ENCODE measurements around the gene STAG1.
"Not testable (repeated sequence)": the region's sequence is repeated elsewhere in the genome, so short reads cannot be mapped to it uniquely, and the experiment has no call there.

Gene STAG1

GRCh38 chr3:136546720-136547119 is 205.5 kb downstream of the STAG1 start:
- no peak for TF ChIP-seq PAX5 (IDR thresholded peaks at IDR 0.05; ENCODE audit: insufficient read depth, low read length, severe bottlenecking)
- TF ChIP-seq POLR2A (IDR thresholded peaks at IDR 0.05; ENCODE audit: low read depth, low read length), result no peak
- TF ChIP-seq POU2F2 (IDR thresholded peaks at IDR 0.05; ENCODE audit: low read depth, low read length), result no peak
- DNase-seq (ENCODE audit: insufficient read length, low spot score) (no peak), FAIRE-seq (no peak)

- DNase-seq (ENCODE audit: insufficient read length, low spot score) (no peak), FAIRE-seq (no peak)
These were observed 206.4 kb downstream of the STAG1 start for GRCh38 chr3:136545664-136546268.

GRCh38 chr3:136544532-136544931 is 207.6 kb downstream of the STAG1 start:
- DNase-seq (ENCODE audit: insufficient read length, low spot score) (no peak), FAIRE-seq (no peak)
- TF ChIP-seq POLR2AphosphoS5 (IDR thresholded peaks at IDR 0.05; ENCODE audit: low read depth, low read length), result no peak
- TF ChIP-seq TAF1 (IDR thresholded peaks at IDR 0.05; ENCODE audit: low read depth, low read length), result no peak
- TF ChIP-seq POU2F2 (IDR thresholded peaks at IDR 0.05; ENCODE audit: low read depth, low read length), result no peak
- no peak for TF ChIP-seq POLR2A (IDR thresholded peaks at IDR 0.05; ENCODE audit: low read depth, low read length)
- no peak for TF ChIP-seq SPI1 (IDR thresholded peaks at IDR 0.05; ENCODE audit: low read depth, low read length)
- no peak for TF ChIP-seq PAX5 (IDR thresholded peaks at IDR 0.05; ENCODE audit: insufficient read depth, low read length, severe bottlenecking)

More at GRCh38 chr3:136545664-136546268, 206.4 kb downstream of the STAG1 start:
- TF ChIP-seq PAX5 (IDR thresholded peaks at IDR 0.05; ENCODE audit: insufficient read depth, low read length, severe bottlenecking) (no peak), TAF1 (IDR thresholded peaks at IDR 0.05; ENCODE audit: low read depth, low read length) (no peak), SPI1 (IDR thresholded peaks at IDR 0.05; ENCODE audit: low read depth, low read length) (no peak), POU2F2 (IDR thresholded peaks at IDR 0.05; ENCODE audit: low read depth, low read length) (no peak), POLR2AphosphoS5 (IDR thresholded peaks at IDR 0.05; ENCODE audit: low read depth, low read length) (no peak), POLR2A (IDR thresholded peaks at IDR 0.05; ENCODE audit: low read depth, low read length) (no peak)

GRCh38 chr3:136543385-136543784 is 208.8 kb downstream of the STAG1 start:
- FAIRE-seq, result no peak

GRCh38 chr3:136535906-136536305 is 216.3 kb downstream of the STAG1 start:
- FAIRE-seq, result no peak
- no peak for DNase-seq (ENCODE audit: insufficient read length, low spot score)
- TF ChIP-seq SPI1 (IDR thresholded peaks at IDR 0.05; ENCODE audit: low read depth, low read length) (no peak), TAF1 (IDR thresholded peaks at IDR 0.05; ENCODE audit: low read depth, low read length) (no peak), POLR2A (IDR thresholded peaks at IDR 0.05; ENCODE audit: low read depth, low read length) (no peak), PAX5 (IDR thresholded peaks at IDR 0.05; ENCODE audit: insufficient read depth, low read length, severe bottlenecking) (no peak), POU2F2 (IDR thresholded peaks at IDR 0.05; ENCODE audit: low read depth, low read length) (no peak), POLR2AphosphoS5 (IDR thresholded peaks at IDR 0.05; ENCODE audit: low read depth, low read length) (no peak)

More at GRCh38 chr3:136543385-136543784, 208.8 kb downstream of the STAG1 start:
- no peak for DNase-seq (ENCODE audit: insufficient read length, low spot score)
- TF ChIP-seq POLR2A (IDR thresholded peaks at IDR 0.05; ENCODE audit: low read depth, low read length) (no peak), PAX5 (IDR thresholded peaks at IDR 0.05; ENCODE audit: insufficient read depth, low read length, severe bottlenecking) (no peak), POLR2AphosphoS5 (IDR thresholded peaks at IDR 0.05; ENCODE audit: low read depth, low read length) (no peak), POU2F2 (IDR thresholded peaks at IDR 0.05; ENCODE audit: low read depth, low read length) (no peak)

- TF ChIP-seq POLR2AphosphoS5 (IDR thresholded peaks at IDR 0.05; ENCODE audit: low read depth, low read length) (no peak), SPI1 (IDR thresholded peaks at IDR 0.05; ENCODE audit: low read depth, low read length) (peak; percentile 54)
- no peak for FAIRE-seq
- no peak for DNase-seq (ENCODE audit: insufficient read length, low spot score)
These were observed 219.4 kb downstream of the STAG1 start for GRCh38 chr3:136532766-136533165.

GRCh38 chr3:136518102-136518501 is 234.1 kb downstream of the STAG1 start:
- DNase-seq (ENCODE audit: insufficient read length, low spot score), result no peak
- no peak for TF ChIP-seq POU2F2 (IDR thresholded peaks at IDR 0.05; ENCODE audit: low read depth, low read length)
- TF ChIP-seq PAX5 (IDR thresholded peaks at IDR 0.05; ENCODE audit: insufficient read depth, low read length, severe bottlenecking), result no peak
- no peak for TF ChIP-seq SPI1 (IDR thresholded peaks at IDR 0.05; ENCODE audit: low read depth, low read length)
- no peak for TF ChIP-seq POLR2AphosphoS5 (IDR thresholded peaks at IDR 0.05; ENCODE audit: low read depth, low read length)
- TF ChIP-seq TAF1 (IDR thresholded peaks at IDR 0.05; ENCODE audit: low read depth, low read length), result no peak
- TF ChIP-seq POLR2A (IDR thresholded peaks at IDR 0.05; ENCODE audit: low read depth, low read length), result no peak
- no peak for FAIRE-seq

GRCh38 chr3:136516656-136517055 is 235.5 kb downstream of the STAG1 start:
- no peak for FAIRE-seq
- TF ChIP-seq POLR2AphosphoS5 (IDR thresholded peaks at IDR 0.05; ENCODE audit: low read depth, low read length) (no peak), SPI1 (IDR thresholded peaks at IDR 0.05; ENCODE audit: low read depth, low read length) (no peak), POU2F2 (IDR thresholded peaks at IDR 0.05; ENCODE audit: low read depth, low read length) (no peak), PAX5 (IDR thresholded peaks at IDR 0.05; ENCODE audit: insufficient read depth, low read length, severe bottlenecking) (no peak)
- DNase-seq (ENCODE audit: insufficient read length, low spot score), result no peak

GRCh38 chr3:136516095-136516494 is 236.1 kb downstream of the STAG1 start:
- no peak for DNase-seq (ENCODE audit: insufficient read length, low spot score)
- TF ChIP-seq TAF1 (IDR thresholded peaks at IDR 0.05; ENCODE audit: low read depth, low read length), result no peak
- FAIRE-seq, result no peak

- FAIRE-seq; DNase-seq (ENCODE audit: insufficient read length, low spot score): not testable (repeated sequence)
These were observed 237.6 kb downstream of the STAG1 start for GRCh38 chr3:136514533-136514932.

- FAIRE-seq (no peak), DNase-seq (ENCODE audit: insufficient read length, low spot score) (no peak)
- no peak for TF ChIP-seq POLR2AphosphoS5 (IDR thresholded peaks at IDR 0.05; ENCODE audit: low read depth, low read length)
- TF ChIP-seq POU2F2 (IDR thresholded peaks at IDR 0.05; ENCODE audit: low read depth, low read length), result no peak
- no peak for TF ChIP-seq TAF1 (IDR thresholded peaks at IDR 0.05; ENCODE audit: low read depth, low read length)
- no peak for TF ChIP-seq SPI1 (IDR thresholded peaks at IDR 0.05; ENCODE audit: low read depth, low read length)
- TF ChIP-seq POLR2A (IDR thresholded peaks at IDR 0.05; ENCODE audit: low read depth, low read length), result no peak
- TF ChIP-seq PAX5 (IDR thresholded peaks at IDR 0.05; ENCODE audit: insufficient read depth, low read length, severe bottlenecking), result no peak
These were observed 238.8 kb downstream of the STAG1 start for GRCh38 chr3:136513367-136513766.

All from GM12891 (cell line).